Measurements from ENCODE around the gene ZER1.

The ZER1 gene

GRCh38 chr9:128689820-128690683, 81.7 kb downstream of the ZER1 start:
- ATAC-seq = peak; percentile 6; the same call in 1 of the 3 replicates
- TF ChIP-seq TCF4 (CRISPR knock-in tag; IDR thresholded peaks at IDR 0.05; ENCODE audit: borderline replicate concordance) (no peak), TOX (CRISPR knock-in tag; IDR thresholded peaks at IDR 0.05; ENCODE audit: borderline replicate concordance) (no peak), SNAI2 (CRISPR knock-in tag; IDR thresholded peaks at IDR 0.05) (no peak), ISL1 (CRISPR knock-in tag; IDR thresholded peaks at IDR 0.05) (no peak), POU6F1 (CRISPR knock-in tag; IDR thresholded peaks at IDR 0.05; ENCODE audit: borderline replicate concordance, low read depth) (no peak), ZFP30 (CRISPR knock-in tag; IDR thresholded peaks at IDR 0.05) (no peak)

GRCh38 chr9:128689293-128689774, 82.4 kb downstream of the ZER1 start:
- TF ChIP-seq SNAI2 (CRISPR knock-in tag; IDR thresholded peaks at IDR 0.05) = no peak
- no peak for TF ChIP-seq TCF4 (CRISPR knock-in tag; IDR thresholded peaks at IDR 0.05; ENCODE audit: borderline replicate concordance)

GRCh38 chr9:128688501-128689292, 83.0 kb downstream of the ZER1 start, which contains the start of gene SET:
Gene SET (plus strand): TSS chr9:128689222. CDS start chr9:128689583, 361 bp downstream.
- TF ChIP-seq RARB (CRISPR knock-in tag; IDR thresholded peaks at IDR 0.05) (no peak), ZFP30 (CRISPR knock-in tag; IDR thresholded peaks at IDR 0.05) (no peak), ZC3H10 (CRISPR knock-in tag; IDR thresholded peaks at IDR 0.05) (no peak), ZNF70 (CRISPR knock-in tag; IDR thresholded peaks at IDR 0.05) (no peak), CREB5 (CRISPR knock-in tag; IDR thresholded peaks at IDR 0.05; ENCODE audit: low read depth) (no peak), TCF4 (CRISPR knock-in tag; IDR thresholded peaks at IDR 0.05; ENCODE audit: borderline replicate concordance) (no peak), ISL1 (CRISPR knock-in tag; IDR thresholded peaks at IDR 0.05) (no peak), TSHZ2 (CRISPR knock-in tag; IDR thresholded peaks at IDR 0.05) (no peak), TOX (CRISPR knock-in tag; IDR thresholded peaks at IDR 0.05; ENCODE audit: borderline replicate concordance) (no peak), ARNTL (CRISPR knock-in tag; IDR thresholded peaks at IDR 0.05; ENCODE audit: borderline replicate concordance, low read depth) (no peak), ZNF565 (CRISPR knock-in tag; conservative IDR thresholded peaks at IDR 0.05; ENCODE audit: low read depth) (no peak), ESRRG (CRISPR knock-in tag; IDR thresholded peaks at IDR 0.05) (no peak), CSDC2 (CRISPR knock-in tag; IDR thresholded peaks at IDR 0.05) (no peak), BACH2 (CRISPR knock-in tag; IDR thresholded peaks at IDR 0.05; ENCODE audit: borderline replicate concordance) (no peak), ZNF8 (CRISPR knock-in tag; IDR thresholded peaks at IDR 0.05) (no peak), ZFP3 (CRISPR knock-in tag; IDR thresholded peaks at IDR 0.05) (no peak), CSRNP3 (CRISPR knock-in tag; IDR thresholded peaks at IDR 0.05) (no peak), OSR1 (CRISPR knock-in tag; IDR thresholded peaks at IDR 0.05) (no peak), POU6F1 (CRISPR knock-in tag; IDR thresholded peaks at IDR 0.05; ENCODE audit: borderline replicate concordance, low read depth) (no peak), PATZ1 (CRISPR knock-in tag; IDR thresholded peaks at IDR 0.05; ENCODE audit: borderline replicate concordance) (no peak)
- peak; percentile 93 for ATAC-seq

More at GRCh38 chr9:128689293-128689774, 82.4 kb downstream of the ZER1 start:
- peak; percentile 34 for ATAC-seq
